DMS53 (cell line): ENCODE results near the gene WNT8A.
"Not testable (repeated sequence)": the region's sequence is repeated elsewhere in the genome, so short reads cannot be mapped to it uniquely, and the experiment has no call there.

Experiments
- DNase-seq: peaks from one replicate; lab custom pipeline; 2025; lab: John Stamatoyannopoulos, UW

WNT8A gene

DNA sequence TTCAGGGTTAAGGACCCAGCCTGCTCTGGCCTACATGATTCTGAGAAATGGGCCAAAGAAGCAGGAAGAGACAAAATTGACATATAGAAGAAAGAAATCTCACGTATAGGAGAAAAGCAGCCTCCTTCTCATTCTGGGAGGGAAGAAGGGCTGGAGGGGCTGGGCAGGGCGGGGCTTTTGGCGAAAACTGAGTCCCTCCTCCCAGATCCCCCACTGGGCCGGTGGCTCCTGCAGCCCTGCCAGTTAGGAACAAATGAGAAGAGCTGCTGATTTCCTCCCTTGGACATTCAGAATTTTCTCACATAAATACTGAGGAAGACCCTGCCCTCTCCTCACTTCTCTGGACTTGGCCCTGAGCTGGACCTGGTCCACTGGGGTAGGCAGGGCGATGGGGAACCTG is at the start of gene WNT8A:
WNT8A (plus strand) TSS at position 332 of the 400 bp plus-strand sequence. CDS start 95 bp downstream, outside the sequence.
- no peak for DNase-seq

DNA sequence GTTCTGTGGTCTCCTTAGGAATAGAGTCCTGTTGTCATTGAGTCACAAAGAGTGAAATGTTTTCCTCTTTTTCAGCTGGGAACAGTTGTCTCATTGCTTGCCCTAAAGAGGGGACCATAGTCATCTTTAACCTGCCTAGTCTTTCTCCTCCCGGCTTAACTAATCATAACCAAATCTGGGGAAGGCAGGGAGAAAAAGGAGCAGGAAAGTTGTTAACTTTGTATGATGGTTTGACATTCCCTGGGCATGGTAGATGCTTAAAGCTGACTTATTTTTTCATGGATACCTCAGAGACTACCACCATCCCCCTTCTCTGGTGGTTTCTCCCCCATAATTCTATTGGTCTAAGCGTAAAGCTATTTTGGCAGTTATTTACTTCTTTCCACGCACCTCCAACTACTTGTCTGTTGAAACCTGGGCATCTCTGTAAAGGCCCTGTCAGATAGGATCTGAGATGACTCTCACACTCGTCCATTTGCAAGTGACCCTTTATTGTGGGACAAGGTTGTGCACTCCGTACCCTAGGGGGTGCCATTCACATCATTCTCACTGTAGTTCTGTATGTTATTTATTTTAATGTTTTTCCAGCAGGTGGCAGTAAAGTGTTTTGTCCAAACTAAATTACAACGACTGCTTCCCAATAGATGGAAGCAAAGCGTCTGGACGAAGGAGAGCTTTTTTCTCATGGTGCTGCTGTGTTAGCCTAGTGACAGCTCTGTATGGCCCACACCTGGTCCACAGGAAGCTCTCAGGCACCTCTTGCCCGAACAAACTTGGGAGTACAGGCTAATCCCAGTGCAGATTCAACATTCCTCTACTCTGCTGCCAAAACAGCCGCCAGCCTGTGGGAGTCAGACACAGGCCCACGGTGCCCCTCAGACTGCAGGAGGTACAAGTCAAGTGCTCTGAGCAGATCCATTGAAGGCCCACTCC is 48.0 kb upstream of the WNT8A start:
- peak; percentile 95 for DNase-seq

DNA sequence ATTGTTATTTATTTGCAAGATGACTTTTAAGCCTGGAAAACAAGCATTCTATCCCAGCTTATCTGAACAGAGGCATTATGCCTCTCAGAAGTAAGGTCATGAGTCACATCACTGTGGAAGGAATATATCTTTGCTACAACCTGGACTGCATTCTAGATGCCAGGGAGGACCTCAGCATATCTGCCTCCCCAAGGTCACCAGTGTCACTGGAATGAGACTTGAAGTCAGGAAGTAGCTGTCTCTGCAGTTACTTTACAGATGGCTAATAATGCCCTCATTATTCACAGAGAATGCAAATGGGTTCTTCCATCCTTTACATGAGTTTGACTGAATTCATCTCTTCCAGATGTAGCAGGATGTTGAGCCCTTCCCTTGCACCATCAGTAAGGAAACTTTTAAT is 46.6 kb upstream of the WNT8A start:
- DNase-seq: no peak

GRCh38 chr5:138037907-138038633 is 45.8 kb upstream of the WNT8A start:
- DNase-seq: no peak

DNA sequence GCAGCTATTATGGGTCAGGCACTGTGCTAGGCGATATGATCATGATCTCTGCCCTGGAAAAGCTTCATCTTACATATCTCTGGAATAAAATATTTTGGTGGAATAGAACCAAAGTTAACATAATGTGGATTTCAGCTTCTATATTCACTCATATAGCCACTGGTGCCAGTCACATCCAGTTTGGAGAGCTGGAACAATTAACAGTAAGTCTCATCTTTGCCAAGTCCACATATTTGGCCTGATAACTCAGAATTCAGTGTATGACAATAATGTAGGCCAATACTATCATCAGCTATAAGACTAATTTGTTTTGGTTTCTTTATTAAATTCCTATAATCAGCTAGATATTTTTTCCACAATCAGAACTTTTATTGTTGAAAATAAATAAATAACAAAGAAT is 45.0 kb upstream of the WNT8A start:
- no peak for DNase-seq

DNA sequence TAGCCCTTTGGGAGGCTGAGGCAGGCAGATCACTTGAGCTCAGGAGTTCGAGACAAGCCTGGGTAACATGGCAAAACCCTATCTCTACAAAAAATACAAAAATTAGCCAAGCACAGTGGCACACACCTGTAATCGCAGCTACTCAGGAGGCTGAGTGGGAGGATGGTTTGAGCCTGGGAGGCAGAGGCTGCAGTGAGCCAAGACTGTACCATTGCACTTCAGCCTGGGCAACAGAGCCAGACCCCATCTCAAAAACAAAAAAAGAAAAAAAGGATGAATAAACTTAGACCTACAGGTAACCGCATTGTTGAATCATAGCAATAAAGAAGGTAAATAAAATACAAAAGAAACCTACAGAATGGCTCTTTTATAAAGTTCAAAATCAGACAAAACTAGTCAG is 38.5 kb upstream of the WNT8A start:
- not testable (repeated sequence) for DNase-seq

GRCh38 chr5:138051441-138052296 is 32.2 kb upstream of the WNT8A start:
- no peak for DNase-seq

DNA sequence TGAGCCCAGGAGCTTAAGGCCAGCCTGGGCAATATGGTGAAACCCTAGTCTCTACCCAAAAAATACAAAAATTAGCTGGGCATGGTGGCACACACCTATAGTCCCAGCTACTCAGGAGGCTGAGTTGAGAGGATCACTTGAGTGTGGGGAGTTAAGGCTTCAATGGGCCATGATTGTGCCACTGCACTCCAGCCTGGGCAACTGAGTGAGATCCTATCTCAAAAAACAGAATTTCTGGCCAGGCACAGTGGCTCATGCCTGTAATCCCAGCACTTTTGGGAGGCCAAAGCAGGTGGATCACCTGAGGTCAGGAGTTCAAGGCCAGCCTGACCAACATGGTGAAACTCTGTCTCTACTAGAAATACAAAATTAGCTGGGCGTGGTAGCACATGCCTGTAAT is 31.1 kb upstream of the WNT8A start:
- not testable (repeated sequence) for DNase-seq

DNA sequence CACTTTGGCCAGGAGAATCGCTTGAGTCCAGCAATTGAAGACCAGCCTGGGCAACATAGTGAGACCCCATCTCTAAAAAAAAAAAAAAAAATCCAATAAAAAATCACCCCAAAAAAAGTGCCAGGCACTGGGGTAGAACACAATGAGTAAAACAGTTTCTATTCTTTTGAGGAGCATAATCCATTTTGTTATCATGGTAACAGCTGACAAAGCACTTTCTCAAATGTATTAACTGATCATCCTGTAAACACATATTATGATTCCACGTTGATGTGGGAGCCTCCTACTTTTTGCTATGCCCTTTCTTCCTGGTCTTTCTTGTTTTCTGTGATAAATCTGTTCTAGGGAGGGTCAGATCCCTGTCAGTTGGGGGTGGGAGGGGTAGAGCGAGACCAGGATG is 30.3 kb upstream of the WNT8A start:
- no peak for DNase-seq

DNA sequence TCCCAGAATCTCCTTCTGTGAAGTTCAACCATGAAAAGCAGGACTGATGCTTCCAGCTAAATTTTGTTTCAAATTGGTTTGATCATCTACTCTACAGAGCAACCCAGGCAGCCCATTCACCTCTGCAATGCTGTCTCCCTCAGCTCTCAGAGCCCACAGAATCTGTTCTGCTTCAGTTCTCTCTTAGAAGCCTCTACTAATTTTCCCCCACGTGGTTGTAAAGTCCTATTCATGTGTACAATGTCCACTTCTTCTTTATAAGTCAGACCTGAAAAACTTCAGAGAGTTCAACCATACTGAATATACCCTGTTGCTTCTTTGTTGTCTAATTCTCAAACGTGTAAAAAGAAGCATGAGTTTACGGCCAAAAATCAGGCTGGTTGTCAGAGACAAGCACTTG is 29.6 kb upstream of the WNT8A start:
- no peak for DNase-seq

DNA sequence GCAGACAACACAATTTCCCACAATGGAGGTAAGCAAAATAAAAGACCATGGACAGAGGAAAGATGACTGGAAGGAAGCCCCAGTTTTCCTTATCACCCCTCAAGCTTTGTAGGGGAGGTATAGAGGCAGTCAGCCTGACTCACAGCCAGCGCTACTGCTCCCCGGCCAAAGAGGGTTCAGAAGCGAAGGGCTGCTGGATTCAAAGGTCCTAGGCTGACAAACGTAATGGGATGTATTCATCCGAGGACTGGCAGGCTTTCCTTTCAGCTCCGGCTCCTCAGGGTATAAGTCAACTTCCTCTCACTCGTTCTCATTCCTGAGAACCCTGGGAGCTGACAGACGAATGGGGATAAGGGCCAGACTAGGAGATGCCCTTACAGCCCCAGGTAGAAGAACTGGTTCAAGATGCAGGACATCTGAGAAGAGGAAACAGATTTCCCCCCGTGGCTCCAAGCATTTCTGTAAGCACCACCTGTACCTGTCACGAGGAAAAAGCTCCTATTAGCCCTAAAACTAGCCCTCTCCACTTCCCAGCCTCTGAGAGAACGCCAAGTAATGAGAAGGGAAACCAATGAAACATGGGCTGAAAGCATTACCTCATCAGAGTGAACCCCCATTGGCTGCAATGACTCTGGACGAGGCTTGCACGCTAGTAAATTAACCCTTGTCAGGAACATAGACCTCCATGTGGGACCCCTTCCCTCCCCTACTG is 28.8 kb upstream of the WNT8A start:
- DNase-seq: no peak

DNA sequence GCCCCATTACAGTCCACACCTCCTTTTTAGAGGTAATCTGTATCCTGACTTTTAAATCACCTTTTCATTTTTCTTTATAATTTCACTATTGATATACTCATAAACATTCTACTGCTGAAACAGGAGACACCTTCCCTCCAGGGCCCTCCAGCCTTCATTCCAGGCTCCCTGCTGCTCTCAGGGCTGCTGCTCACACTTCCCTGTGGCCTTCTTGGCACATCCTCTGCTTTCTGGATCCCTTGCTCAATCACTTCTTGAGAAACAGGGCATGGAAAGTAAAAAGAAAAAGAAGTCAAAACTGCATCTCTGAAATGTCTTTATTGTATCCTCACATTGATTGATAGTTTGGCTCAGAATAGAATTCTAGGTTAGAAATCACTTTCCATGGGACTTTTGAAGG is 19.3 kb upstream of the WNT8A start:
- DNase-seq: no peak

DNA sequence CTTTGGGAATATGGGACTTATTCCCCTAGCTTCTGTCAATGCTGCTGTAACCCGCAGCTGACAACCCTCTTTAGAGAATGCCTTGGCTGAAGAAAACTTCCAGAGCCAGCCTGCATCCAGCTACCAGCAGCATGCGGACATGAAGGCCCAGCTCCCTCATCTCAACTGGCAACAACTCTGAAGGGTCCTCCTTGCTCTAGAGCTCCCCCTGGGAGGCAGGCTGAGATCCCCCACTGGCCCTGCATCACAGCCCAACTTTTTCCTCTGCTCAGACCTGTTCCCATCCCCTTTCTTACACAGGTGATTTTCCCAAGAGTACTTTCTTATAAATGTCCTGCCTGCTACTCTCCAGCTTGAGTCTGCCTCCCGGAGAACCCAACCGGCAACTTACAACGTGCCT is 18.7 kb upstream of the WNT8A start:
- peak; percentile 9 for DNase-seq

DNA sequence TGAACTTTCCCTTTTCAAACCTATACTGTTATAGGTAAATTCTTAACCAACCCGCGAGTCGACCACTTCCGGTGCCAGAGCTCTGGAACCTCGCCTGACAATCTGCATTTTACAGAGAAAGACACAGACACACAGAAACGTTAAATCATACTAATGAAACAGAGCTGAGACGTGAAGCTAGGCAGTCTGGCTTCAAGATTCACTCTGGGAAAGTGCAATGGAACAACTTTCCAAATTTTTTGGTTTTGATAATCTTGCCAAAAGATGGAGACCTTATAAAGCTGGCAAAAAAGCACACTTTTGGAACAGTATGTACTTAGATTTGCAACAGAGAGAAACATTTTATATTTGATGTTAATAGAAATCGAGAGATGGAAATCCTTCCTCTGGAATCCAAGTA is 15.9 kb upstream of the WNT8A start:
- no peak for DNase-seq

DNA sequence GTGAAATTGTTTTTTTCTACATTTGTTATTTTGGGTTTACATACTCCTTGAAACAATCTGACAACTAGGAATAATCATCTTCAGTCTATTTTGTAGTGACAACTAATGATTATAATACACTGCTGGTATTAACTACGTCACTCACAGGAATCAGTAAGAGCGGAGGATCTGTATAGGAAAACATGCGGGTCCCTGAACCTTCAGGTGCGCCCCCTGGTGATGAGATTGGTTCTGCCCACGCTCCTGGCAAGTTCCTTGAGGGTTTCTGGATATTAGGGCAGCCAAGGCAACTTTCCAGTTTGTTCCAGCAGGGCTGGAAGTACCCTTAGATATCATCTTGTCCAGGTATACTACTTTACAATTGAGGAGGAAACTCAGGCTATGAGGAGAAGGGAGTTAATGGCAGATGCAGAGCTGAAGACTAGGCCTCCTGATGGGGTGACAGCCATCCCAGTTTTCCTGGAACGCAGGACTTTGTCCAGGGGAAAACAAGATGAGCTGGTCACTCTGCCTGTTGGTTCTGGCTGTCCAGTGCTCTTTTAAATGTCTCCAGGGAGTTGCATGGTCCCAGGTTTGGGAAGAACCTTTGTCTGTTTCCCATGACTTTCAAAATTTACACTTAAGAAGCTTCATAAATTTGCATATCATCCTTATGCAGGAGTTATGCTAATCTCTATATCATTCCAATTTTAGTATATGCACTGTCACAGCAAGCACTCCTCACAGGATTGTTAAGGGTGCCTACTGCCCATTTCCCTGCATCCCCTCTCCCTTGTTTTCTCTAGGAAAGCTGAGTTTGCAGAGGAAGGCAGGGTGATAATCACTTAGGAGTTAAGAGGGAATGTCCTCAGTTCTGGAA is 14.9 kb upstream of the WNT8A start:
- peak; percentile 89 for DNase-seq

DNA sequence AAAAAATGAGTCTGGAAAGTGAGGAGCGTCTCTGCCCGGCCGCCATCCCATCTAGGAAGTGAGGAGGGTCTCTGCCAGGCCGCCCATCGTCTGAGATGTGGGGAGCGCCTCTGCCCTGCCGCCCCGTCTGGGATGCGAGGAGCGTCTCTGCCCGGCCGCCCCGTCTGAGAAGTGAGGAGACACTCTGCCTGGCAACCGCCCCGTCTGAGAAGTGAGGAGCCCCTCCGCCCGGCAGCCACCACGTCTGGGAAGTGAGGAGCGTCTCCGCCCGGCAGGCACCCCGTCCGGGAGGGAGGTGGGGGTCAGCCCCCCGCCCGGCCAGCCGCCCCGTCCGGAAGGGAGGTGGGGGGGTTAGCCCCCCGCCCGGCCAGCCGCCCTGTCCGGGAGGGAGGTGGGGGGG is 13.8 kb upstream of the WNT8A start:
- not testable (repeated sequence) for DNase-seq

DNA sequence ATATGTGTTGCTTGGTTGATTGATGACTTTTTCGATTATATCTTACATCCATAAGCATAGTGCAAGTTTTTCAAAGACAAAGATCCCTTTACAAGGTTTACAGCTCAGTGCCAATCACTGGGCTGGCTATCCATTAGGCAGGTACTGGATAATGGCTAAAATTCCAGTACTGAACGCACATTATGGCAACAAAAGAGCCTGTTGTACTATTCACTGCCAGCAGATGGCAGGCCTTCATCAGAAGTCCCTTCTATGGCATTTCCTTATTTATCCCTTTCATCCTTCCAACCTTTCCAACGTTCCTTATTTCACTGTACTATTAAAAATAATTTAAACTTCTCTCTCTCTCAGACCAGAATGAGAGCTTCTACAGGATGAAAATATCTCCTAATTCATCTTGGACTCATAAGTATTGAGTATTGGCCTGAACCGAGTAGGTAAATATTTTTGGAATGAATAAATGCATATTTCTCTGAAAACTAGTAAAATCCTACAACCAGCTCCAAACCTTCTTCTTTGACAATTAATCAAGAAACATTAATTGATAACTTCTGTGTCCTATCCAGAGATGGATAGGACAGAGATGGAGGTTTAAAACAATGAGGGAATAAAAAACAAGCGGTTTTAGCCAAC is 6.7 kb upstream of the WNT8A start:
- DNase-seq: peak; percentile 84

GRCh38 chr5:138078006-138078643 is 5.7 kb upstream of the WNT8A start:
- DNase-seq: no peak

- no peak for DNase-seq
These were observed 1.8 kb upstream of the WNT8A start for GRCh38 chr5:138082033-138082432.

- DNase-seq: no peak
These were observed 7.9 kb downstream of the WNT8A start for GRCh38 chr5:138091685-138092084.
